ENCODE results near the gene STON2.

Gene STON2

DNA sequence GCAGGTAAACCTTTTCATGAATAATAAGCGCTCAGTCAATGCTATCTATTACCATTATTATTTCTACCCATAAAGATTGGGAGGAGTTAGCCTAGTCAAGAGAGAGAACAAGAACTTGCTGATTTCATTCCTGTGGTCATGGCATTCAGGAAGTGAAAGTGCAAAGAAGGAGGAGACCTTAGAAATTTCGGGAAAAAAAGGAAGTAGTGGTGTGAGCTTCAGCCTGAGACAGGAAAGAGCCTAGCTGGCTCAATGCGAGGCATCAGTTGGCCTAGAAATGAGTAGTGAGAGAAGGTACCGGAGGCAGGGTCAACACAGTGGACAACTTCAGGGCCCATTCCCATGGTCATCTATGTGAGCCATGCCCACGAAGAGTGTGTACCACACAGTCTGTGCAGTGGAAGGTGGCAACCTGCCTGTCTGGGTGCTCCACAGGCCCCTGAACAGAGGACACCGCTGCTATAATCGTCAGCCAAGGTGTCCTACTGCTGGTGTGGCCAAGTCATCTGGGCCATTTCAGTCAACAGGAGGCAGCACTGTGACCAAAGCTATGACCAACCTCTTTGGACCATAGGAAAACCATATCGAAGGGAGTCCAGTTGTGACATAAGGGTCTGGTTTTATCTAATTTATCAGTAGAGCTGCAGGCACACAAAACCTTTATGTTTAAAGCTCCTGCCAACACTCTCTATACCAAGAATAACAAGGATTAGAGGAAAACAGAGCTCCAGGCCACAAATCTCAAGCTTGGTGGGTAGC is 16.2 kb upstream of the STON2 start:
- Mint-ChIP-seq H3K4me3 (no peak overlapping the region), H3K4me1 (peaks cover 3% of the 10 kb centered on the region), H3K27me3 (ENCODE audit: low read depth, poor library complexity) (peaks cover 4% of the 10 kb centered on the region), H3K27ac (no peak overlapping the region), H3K36me3 (ENCODE audit: low read depth) (peaks cover 14% of the 10 kb centered on the region), H3K9me3 (peaks cover 19% of the 10 kb centered on the region)
- TF ChIP-seq, protein P1, sequence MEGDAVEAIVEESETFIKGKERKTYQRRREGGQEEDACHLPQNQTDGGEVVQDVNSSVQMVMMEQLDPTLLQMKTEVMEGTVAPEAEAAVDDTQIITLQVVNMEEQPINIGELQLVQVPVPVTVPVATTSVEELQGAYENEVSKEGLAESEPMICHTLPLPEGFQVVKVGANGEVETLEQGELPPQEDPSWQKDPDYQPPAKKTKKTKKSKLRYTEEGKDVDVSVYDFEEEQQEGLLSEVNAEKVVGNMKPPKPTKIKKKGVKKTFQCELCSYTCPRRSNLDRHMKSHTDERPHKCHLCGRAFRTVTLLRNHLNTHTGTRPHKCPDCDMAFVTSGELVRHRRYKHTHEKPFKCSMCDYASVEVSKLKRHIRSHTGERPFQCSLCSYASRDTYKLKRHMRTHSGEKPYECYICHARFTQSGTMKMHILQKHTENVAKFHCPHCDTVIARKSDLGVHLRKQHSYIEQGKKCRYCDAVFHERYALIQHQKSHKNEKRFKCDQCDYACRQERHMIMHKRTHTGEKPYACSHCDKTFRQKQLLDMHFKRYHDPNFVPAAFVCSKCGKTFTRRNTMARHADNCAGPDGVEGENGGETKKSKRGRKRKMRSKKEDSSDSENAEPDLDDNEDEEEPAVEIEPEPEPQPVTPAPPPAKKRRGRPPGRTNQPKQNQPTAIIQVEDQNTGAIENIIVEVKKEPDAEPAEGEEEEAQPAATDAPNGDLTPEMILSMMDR (IDR thresholded peaks at IDR 0.05), result no peak
- DNase-seq, result no peak

DNA sequence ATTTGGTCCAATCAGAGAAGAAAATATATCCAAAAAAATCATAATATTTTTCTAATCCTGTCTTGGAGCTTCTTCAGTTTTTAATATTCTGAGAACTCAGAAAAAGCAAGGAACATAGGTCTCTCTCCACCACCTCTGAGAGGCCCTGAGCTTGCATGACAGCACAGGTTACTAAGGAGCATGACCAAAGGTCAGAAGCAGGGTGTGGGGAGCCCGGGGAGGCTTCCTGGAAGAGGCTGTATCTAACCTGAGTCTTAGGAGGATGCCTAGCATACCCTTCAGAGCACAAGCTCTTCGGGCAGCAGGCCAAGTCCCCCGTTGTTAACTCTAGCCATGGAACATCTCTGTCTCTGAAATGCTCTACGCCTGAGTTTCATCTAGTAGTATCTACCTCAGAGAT is 15.7 kb upstream of the STON2 start:
- TF ChIP-seq, protein P1 (IDR thresholded peaks at IDR 0.05), result no peak
- Mint-ChIP-seq H3K27ac (no peak overlapping the region), H3K27me3 (ENCODE audit: low read depth, poor library complexity) (peaks cover 4% of the 10 kb centered on the region), H3K9me3 (peaks cover 23% of the 10 kb centered on the region), H3K4me1 (no peaks in the 10 kb centered on the region), H3K4me3 (no peak overlapping the region), H3K36me3 (ENCODE audit: low read depth) (peaks cover 18% of the 10 kb centered on the region)
- DNase-seq, result no peak

DNA sequence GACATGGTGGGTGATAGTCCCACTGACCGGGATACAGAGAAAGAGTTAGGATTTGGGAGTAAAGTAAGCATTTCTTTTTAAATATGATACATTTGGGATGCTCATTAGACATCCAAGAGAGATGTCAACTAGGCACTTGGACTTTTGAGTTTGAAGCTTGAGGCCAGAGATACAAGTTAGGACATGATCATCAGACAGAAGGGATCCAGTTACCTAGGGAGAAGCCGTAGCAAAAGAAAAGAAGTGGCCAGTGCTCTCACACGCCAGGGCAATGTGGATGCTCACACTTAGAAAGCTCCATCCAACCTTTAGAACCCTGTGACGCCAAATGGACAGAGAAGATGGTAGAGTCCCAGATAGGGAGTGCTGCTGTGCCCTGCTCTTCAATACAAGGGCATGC is 14.0 kb upstream of the STON2 start:
- Mint-ChIP-seq H3K4me3 (no peak overlapping the region), H3K27ac (no peak overlapping the region), H3K4me1 (no peaks in the 10 kb centered on the region), H3K36me3 (ENCODE audit: low read depth) (peaks cover 19% of the 10 kb centered on the region), H3K27me3 (ENCODE audit: low read depth, poor library complexity) (peaks cover 4% of the 10 kb centered on the region), H3K9me3 (peaks cover 23% of the 10 kb centered on the region)
- TF ChIP-seq, protein P1 (IDR thresholded peaks at IDR 0.05), result no peak
- DNase-seq, result no peak

DNA sequence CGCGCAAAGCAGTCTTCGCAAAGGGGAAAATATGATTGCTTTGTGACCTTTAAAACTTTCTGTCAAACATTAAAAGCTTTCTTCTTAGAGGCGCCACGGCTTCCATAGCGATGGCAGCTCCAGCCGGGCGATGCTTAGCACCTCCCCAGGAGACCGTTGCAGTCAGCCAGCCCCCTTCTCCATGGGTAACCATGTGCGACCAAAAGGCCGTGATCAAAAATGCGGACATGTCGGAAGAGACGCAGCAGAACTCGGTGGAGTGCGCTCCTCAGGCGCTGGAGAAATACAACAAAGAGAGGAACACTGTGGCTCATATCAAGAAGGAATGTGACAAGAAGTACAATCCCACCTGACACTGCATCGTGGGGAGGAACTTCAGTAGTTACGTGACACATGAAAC is 12.7 kb upstream of the STON2 start:
- Mint-ChIP-seq H3K4me3 (no peak overlapping the region), H3K36me3 (ENCODE audit: low read depth) (peaks cover 16% of the 10 kb centered on the region), H3K27me3 (ENCODE audit: low read depth, poor library complexity) (peaks cover 4% of the 10 kb centered on the region), H3K27ac (no peak overlapping the region), H3K9me3 (peaks cover 12% of the 10 kb centered on the region), H3K4me1 (no peaks in the 10 kb centered on the region)
- no peak for DNase-seq
- TF ChIP-seq, protein P1 (IDR thresholded peaks at IDR 0.05), result no peak

DNA sequence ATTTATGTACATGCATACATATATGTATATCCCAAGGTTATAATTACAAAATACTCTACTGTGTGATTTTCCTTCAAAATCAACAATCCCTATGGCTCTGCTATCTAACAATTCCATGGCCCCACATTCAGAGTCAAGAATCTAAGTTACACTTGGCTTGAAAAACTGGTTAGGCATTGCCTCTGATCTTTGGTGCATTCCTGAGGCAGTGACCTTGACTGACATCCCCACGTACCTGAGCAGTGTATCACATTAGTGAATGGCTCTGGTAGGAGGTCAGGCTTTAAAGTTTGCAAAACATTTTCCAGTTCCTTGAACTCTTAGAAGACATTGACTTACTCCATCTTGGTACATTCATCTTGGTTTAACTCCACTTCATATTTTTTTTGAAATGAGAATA is 8.5 kb upstream of the STON2 start:
- TF ChIP-seq, protein P1 (IDR thresholded peaks at IDR 0.05), result no peak
- Mint-ChIP-seq H3K4me1 (no peaks in the 10 kb centered on the region), H3K9me3 (peaks cover 4% of the 10 kb centered on the region), H3K27ac (no peak overlapping the region), H3K27me3 (ENCODE audit: low read depth, poor library complexity) (no peaks in the 10 kb centered on the region), H3K36me3 (ENCODE audit: low read depth) (peaks cover 5% of the 10 kb centered on the region), H3K4me3 (no peak overlapping the region)
- no peak for DNase-seq

DNA sequence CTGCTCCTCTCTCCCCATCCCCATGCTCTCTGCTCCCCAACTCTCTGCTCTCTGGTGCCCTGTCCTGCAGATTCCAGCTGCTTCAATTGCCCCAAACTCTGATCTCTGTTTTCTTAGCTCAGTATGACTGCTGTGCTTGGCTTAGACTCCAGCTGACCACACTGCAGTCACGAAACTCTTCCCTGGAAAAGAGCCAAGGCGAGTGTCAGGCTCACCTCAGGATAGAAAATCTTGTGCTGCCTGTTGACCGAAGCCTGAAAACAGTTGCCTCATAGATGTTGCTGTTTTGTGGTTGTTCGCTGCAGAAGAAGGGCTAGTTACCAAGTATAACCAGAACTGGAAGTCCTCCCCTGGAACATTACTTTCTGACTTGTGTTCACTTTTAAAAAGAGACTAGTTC is 6.7 kb upstream of the STON2 start:
- DNase-seq, result no peak
- H3K27me3 Mint-ChIP-seq (ENCODE audit: low read depth, poor library complexity), result no peaks in the 10 kb centered on the region
- peaks cover 4% of the 10 kb centered on the region for H3K9me3 Mint-ChIP-seq
- no peaks in the 10 kb centered on the region for H3K4me1 Mint-ChIP-seq
- no peak overlapping the region for H3K27ac Mint-ChIP-seq
- H3K36me3 Mint-ChIP-seq (ENCODE audit: low read depth), result peaks cover 5% of the 10 kb centered on the region
- TF ChIP-seq, protein P1 (IDR thresholded peaks at IDR 0.05), result no peak
- H3K4me3 Mint-ChIP-seq, result no peak overlapping the region
